Esophagus (tissue), 2 donors: ENCODE data around the gene PBX3. TPM values are rescaled to one million over a fixed set of nuclear protein-coding genes. Genes with fewer than 3 reads are reported as not detected.

Experiments used
- H3K27ac ChIP-seq, 2 donors: one replicate each; pipeline ENCODE4 v1.5.1; 2013; ENCODE audit warnings: low read depth in 2 of 2, mild to moderate bottlenecking in 2 of 2, inconsistent platforms in 1 of 2, low read length in 1 of 2, moderate library complexity in 1 of 2
- H3K27me3 ChIP-seq, 2 donors: one replicate each; pipeline ENCODE4 v1.6.1; 2013; ENCODE audit warnings: low read length in 2 of 2, control low read depth in 1 of 2, mild to moderate bottlenecking in 1 of 2; ENCODE audit not compliant: insufficient read depth in 2 of 2, control insufficient read depth in 1 of 2
- H3K36me3 ChIP-seq, 2 donors: one replicate each; pipeline ENCODE4 v1.6.1; 2013; ENCODE audit warnings: low read length in 1 of 2; ENCODE audit not compliant: control insufficient read depth in 2 of 2, insufficient read depth in 2 of 2
- H3K4me1 ChIP-seq, 2 donors: one replicate each; pipeline ENCODE4 v1.6.1; 2013; ENCODE audit warnings: low read length in 1 of 2; ENCODE audit not compliant: control insufficient read depth in 2 of 2, insufficient read depth in 2 of 2
- H3K4me3 ChIP-seq, 2 donors: one replicate each; pipeline ENCODE4 v1.5.1; 2013; ENCODE audit warnings: low read length in 2 of 2, mild to moderate bottlenecking in 2 of 2, low read depth in 1 of 2, moderate library complexity in 1 of 2
- H3K9me3 ChIP-seq, 2 donors: one replicate each; pipeline ENCODE4 v1.6.1; 2013; ENCODE audit warnings: mild to moderate bottlenecking in 2 of 2, low read depth in 1 of 2, low read length in 1 of 2, moderate library complexity in 1 of 2; ENCODE audit not compliant: control insufficient read depth in 2 of 2, insufficient read depth in 1 of 2
- WGBS, 2 donors: extraction: QIAGEN DNeasy Blood & Tissue Kit; methylation state at CpG; one replicate each; pipeline ENCODE4 v1.1.7; 2013; 5-methylcytosine and 5-hydroxymethylcytosine counted together
- polyA plus RNA-seq, 2 donors: library from polyadenylated mRNA; stranded (reverse); fragments of 200-250 nt; gene quantifications; one replicate each; pipeline ENCODE4 v1.2.3, GENCODE V29; 2013
- donor health status: healthy with polysubstance abuse.
- donor health status: Bipolar disorder and iron deficiency.

PBX3 gene
- polyA plus RNA-seq, 2 donors: 3.5 to 6.9 TPM

DNA sequence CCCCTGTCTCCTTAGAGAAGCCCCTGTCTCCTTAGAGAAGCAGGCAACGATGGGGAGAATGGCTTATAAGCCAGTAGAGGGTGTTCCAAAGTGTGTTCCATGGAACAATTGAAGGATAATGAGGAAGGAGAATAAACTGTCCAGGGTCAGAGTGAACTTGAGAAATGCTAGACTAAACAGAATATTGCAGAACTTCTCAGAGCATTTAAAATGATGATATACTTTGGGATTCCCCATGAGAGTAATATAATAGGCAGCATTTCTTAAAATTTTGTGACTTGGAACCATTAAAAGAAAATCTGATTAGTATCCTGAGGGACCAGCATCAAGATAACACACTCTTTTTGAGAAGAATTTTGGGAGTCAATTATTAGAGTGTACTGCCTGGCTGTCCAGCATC, 116.8 kb downstream of the PBX3 start:
- Histone ChIP-seq H3K27me3 (no peaks in the 10 kb centered on the region), H3K4me3 (no peak overlapping the region), H3K27ac (no peak overlapping the region), H3K9me3 (no peaks in the 10 kb centered on the region), H3K4me1 (no peaks in the 10 kb centered on the region), H3K36me3 (no peaks in the 10 kb centered on the region)
- 81 to 92% methylated on average over 1 of the region's 1 CpG for WGBS, 2 donors

DNA sequence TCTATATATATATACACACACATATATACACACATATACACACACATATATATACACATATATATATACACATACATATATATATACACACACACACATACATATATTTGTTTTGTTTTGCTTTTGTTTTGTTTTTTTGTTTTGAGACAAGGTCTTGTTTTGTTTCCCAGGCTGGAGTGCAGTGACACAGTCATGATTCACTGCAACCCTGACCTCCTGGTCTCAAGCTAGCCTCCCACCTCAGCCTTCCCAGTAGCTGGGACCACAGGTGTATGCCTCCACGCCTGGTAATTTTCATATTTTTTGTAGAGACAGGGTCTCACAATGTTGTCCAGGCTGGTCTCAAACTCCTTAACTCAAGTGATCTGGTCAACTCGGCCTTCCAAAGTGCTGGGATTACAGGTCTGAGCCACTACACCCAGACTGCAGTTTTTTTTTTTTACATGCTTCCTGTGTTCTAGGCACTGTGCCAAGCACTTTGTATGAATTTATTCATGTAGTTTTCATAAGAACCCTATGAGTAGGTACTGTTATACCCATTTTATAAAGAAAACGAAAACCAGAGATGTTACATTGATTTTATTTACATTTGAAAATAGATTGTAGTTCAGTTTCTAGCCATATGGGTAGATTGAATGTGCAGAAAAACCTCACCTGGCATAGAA, 120.7 kb downstream of the PBX3 start:
- no peaks in the 10 kb centered on the region for H3K4me1 ChIP-seq
- no peak overlapping the region for H3K27ac ChIP-seq
- no peaks in the 10 kb centered on the region for H3K9me3 ChIP-seq
- WGBS, 2 donors: 72 to 75% methylated on average over 3 of the region's 3 CpGs
- H3K36me3 ChIP-seq: no peaks in the 10 kb centered on the region
- H3K27me3 ChIP-seq: no peaks in the 10 kb centered on the region
- H3K4me3 ChIP-seq: no peak overlapping the region

DNA sequence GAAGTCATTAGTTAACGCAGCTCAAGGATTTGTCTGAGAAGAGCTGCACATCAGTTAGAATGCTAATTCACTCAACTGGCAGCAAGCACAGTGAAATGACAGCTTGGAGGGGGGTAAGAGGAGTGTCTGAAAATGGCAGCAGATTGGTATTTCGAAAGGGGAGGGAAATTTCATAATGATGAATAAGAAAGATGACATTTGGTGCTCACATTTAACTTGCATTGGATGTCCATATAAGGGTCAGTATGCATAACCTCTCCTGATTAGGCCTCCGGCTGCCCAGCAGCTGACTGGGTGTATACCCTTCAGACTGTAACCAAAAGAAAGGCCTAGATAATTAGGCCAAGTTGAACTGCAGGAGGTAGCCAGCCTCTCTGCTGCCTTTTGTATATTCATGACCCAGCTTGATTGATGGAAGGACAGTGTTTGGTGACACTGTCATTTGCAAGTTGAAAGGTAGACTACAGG, 131.0 kb downstream of the PBX3 start:
- no peaks in the 10 kb centered on the region for H3K4me1 ChIP-seq
- WGBS, 2 donors: 82 to 84% methylated on average over 3 of the region's 3 CpGs

DNA sequence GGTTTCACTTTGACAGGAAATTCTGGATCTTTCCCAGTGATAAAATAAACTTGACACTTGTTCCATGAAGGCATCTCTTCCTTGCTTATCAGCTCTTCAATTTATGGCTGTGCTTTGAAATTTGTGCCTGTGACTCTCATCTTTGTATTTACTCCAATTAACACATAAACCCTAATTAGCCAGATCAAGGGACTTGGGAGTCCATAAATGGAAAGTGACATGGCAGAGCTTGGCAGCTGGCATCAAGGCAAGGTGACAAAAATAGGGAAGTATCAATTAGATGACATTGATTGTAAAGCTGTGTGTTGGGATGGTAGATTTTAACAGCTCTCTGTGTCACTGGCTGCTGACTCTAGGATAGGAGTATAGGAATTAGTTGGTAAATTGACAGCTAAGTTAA, 133.9 kb downstream of the PBX3 start:
- Histone ChIP-seq H3K27ac (no peak overlapping the region), H3K4me3 (no peak overlapping the region), H3K4me1 (no peaks in the 10 kb centered on the region), H3K9me3 (no peaks in the 10 kb centered on the region), H3K36me3 (no peaks in the 10 kb centered on the region), H3K27me3 (no peaks in the 10 kb centered on the region)

More for the DNA sequence above, 131.0 kb downstream of the PBX3 start:
- H3K36me3 ChIP-seq: no peaks in the 10 kb centered on the region
- H3K27me3 ChIP-seq: no peaks in the 10 kb centered on the region
- no peaks in the 10 kb centered on the region for H3K9me3 ChIP-seq
- H3K27ac ChIP-seq: no peak overlapping the region
- H3K4me3 ChIP-seq: no peak overlapping the region

DNA sequence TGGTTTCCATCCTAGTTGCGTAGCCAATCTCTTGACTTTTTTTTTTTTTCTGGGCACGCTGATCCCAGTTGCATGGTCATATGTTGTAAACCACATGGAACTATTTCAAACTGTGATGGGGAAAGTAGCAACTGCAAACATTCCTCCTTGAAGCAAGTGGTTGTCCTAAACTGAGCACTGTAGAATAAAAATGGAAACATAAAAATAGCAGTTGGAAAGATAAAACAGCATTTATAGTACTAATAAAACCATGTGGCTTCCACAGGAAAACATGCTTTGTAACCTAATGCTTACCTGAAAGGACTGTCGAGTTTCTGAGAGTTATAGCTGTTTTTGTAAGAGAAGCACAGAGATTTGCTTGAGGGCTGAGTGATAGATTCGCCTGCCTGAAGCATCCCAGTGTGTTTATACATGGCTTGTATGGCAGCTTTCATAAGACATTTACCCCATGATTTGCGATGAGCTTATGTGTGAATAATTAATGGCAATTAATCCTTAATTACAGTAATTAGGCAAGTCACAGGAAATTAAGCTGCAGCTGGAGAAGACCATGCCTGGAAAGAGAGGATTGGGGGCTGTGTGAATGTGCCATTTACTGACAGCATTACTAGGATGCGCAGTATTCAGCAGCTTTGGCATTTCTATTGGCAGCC, 136.5 kb downstream of the PBX3 start:
- no peaks in the 10 kb centered on the region for H3K4me1 ChIP-seq
- WGBS, 2 donors: 84 to 90% methylated on average over 6 of the region's 6 CpGs

DNA sequence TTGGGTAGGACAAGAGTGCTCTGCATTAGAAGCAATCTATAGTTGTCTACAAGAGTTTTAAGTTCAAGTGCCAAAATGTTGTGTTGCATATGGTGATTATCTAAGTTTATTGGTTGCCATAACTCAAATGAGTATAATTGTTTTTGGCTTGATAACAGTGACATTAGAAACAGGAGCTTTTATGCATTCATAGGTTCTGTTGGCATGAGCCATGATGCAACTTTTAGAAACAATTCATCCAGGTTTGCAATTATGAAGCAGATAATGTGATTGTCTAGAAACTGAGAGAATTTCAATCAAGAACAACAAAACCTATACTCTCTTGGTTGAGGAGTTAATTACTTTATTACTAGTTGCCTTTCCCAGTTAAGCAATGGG, 137.0 kb downstream of the PBX3 start:
- H3K36me3 ChIP-seq: no peaks in the 10 kb centered on the region
- H3K9me3 ChIP-seq: no peaks in the 10 kb centered on the region
- no peaks in the 10 kb centered on the region for H3K27me3 ChIP-seq
- H3K4me3 ChIP-seq: no peak overlapping the region
- H3K4me1 ChIP-seq: peaks cover 0 to 3% of the 10 kb centered on the region in 2 donors
- H3K27ac ChIP-seq: no peak overlapping the region

More for the DNA sequence above, 136.5 kb downstream of the PBX3 start:
- Histone ChIP-seq H3K9me3 (no peaks in the 10 kb centered on the region), H3K27me3 (no peaks in the 10 kb centered on the region), H3K27ac (no peak overlapping the region), H3K36me3 (no peaks in the 10 kb centered on the region), H3K4me3 (no peak overlapping the region)

DNA sequence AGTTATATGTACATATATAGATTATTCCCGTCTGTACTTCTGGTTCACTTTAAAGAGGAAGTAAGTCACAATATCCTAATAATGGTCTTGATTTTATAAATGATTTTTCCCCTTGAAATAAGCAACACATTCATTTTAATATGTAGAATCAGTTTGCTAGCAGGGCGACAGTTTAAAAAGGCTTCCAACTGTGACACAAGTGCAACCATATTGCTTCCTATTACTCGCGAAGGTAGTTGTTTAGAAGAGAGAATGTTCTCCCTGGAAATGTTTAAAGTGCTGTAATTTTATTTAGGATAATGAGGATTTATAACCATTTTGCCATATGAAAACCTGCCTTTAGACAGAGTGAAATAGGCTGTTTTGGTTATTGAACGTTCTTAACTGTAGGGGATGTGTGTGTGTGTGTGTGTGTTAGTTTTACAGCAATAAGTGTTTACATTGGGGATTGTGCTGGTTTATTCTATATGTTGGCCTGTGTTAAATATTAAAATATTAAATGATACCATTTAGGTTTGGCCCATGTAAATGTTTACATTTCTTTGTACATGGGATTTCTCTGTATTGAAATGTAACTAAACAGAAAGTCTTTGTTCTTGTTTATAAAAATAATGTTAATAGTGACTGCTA, 138.3 kb downstream of the PBX3 start:
- H3K4me1 ChIP-seq: peaks cover 0 to 3% of the 10 kb centered on the region in 2 donors
- H3K27me3 ChIP-seq: no peaks in the 10 kb centered on the region
- H3K36me3 ChIP-seq: no peaks in the 10 kb centered on the region
- no peak overlapping the region for H3K27ac ChIP-seq
- H3K4me3 ChIP-seq: no peak overlapping the region
- WGBS, 2 donors: 81 to 88% methylated on average over 5 of the region's 5 CpGs
- no peaks in the 10 kb centered on the region for H3K9me3 ChIP-seq

DNA sequence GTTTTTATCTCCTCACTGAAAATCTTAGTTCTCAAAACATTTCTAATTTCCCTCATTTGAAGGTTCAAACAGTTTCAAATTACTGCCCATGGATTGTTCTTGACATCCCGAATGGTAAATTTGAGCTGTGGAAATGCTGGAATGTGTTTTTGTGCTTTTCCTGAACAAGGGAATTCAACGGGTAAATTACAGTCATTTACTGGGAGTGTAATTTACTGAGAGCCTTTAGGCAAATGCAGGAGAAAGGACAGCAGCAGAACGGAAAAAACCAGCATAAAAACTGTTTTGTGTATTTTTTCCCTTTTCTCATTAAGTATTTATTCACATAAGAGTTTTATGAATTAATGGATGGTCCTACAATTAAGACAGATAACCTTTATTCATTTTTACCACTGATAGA, 139.2 kb downstream of the PBX3 start:
- Histone ChIP-seq H3K27me3 (no peaks in the 10 kb centered on the region), H3K36me3 (no peaks in the 10 kb centered on the region), H3K4me3 (no peak overlapping the region), H3K27ac (no peak overlapping the region), H3K4me1 (peaks cover 0 to 3% of the 10 kb centered on the region in 2 donors), H3K9me3 (no peaks in the 10 kb centered on the region)
- WGBS, 2 donors: 68 to 70% methylated on average over 3 of the region's 3 CpGs

DNA sequence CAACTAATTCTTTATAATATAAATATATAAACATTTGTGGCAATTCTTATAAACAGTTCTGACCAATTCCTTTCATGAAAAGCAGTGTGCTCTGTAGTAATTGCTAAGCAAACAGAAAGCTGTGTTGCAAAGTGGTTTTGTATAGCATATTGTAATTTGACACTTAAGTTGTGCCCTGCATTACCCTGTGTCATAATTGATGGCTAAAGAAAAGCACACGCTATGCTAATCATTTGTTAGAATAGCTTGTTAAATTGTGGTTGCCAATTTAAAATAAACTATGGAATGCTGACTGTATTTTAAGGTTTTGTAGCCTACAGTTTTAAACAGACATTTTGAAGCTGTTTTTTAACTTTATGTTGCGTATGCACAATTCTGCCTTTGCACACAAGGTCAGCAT, 140.0 kb downstream of the PBX3 start:
- no peak overlapping the region for H3K4me3 ChIP-seq
- peaks cover 0 to 3% of the 10 kb centered on the region in 2 donors for H3K4me1 ChIP-seq
- WGBS, 2 donors: 65 to 67% methylated on average over 2 of the region's 2 CpGs
- H3K27me3 ChIP-seq: no peaks in the 10 kb centered on the region
- H3K36me3 ChIP-seq: no peaks in the 10 kb centered on the region
- no peak overlapping the region for H3K27ac ChIP-seq
- no peaks in the 10 kb centered on the region for H3K9me3 ChIP-seq
